HepG2 (cell line): Measurements from ENCODE around the gene AMBRA1. TPM values are rescaled to one million over a fixed set of nuclear protein-coding genes. Genes with fewer than 3 reads are reported as not detected.

Experiments used
- ATAC-seq: fragments of 200-7000 bp; cut with Tn5 transposase; 3 replicates; pipeline ENCODE4 v1.9.1; 2020; ENCODE audit warnings: mild to moderate bottlenecking, moderate library complexity
- BruUV-seq: library from RNA; stranded (reverse); fragments of 400-500 nt; replicated peaks from 2 replicates; lab custom pipeline; 2021; lab: Mats Ljungman, UMichigan
- CTCF ChIA-PET: fragments of 300-600 bp; formaldehyde crosslinking; extraction: SDS; loops from one replicate; lab custom pipeline; 2021; ENCODE audit warnings: low total read pairs, inconsistent platforms, low intra/inter-chr PET ratio; lab: Yijun Ruan, JAX
- POLR2A ChIA-PET: fragments of 350-600 bp; sonication (Branson Sonifier 250); formaldehyde crosslinking; loops from one replicate; lab custom pipeline; 2020; ENCODE audit warnings: antibody characterized with exemption, inconsistent platforms; lab: Yijun Ruan, JAX
- DNase-seq: peaks from one replicate; pipeline ENCODE4 v3.0.0-alpha.2; 2015; ENCODE audit warnings: low spot score
- FAIRE-seq: peaks from 3 replicates; lab custom pipeline; 2011; peaks lifted over from hg19 to GRCh38; lab: Jason Lieb, UNC
- H2AFZ ChIP-seq: one replicate; pipeline ENCODE4 v1.6.1; 2011; ENCODE audit warnings: low read length, inconsistent platforms
- H3K27ac ChIP-seq: fragments of 300-600 bp; 3 replicates; pipeline ENCODE4 v1.8.0; 2011; ENCODE audit warnings: mixed run types, mild to moderate bottlenecking, mixed read lengths, low read length, inconsistent platforms; ENCODE audit not compliant: insufficient read depth; ENCODE audit errors: extremely low read length
- H3K27me3 ChIP-seq, 2 experiments: fragments of 200-600 bp in 1 of 2; 2 replicates in 1 of 2; 3 replicates in 1 of 2; pipeline versions ENCODE4 v1.6.0 to v1.8.0; 2011; ENCODE audit warnings: low read length in 2 of 2, mild to moderate bottlenecking in 2 of 2, moderate library complexity in 2 of 2, inconsistent platforms in 1 of 2; ENCODE audit not compliant: insufficient read depth in 2 of 2, control insufficient read depth in 1 of 2
- H3K36me3 ChIP-seq, 2 experiments: fragments of 200-600 bp in 1 of 2; replicated peaks in 1 of 2; 2 replicates in 1 of 2; 3 replicates in 1 of 2; pipeline versions ENCODE4 v1.5.1 to v1.8.0; 2011; ENCODE audit warnings: low read length in 2 of 2, inconsistent platforms in 1 of 2; ENCODE audit not compliant: insufficient read depth in 2 of 2, control insufficient read depth in 1 of 2
- H3K4me1 ChIP-seq: 2 replicates; pipeline ENCODE4 v1.5.1; 2012; ENCODE audit warnings: low read length, inconsistent platforms; ENCODE audit not compliant: insufficient read depth
- H3K4me2 ChIP-seq: 2 replicates; pipeline ENCODE4 v1.6.0; 2011; ENCODE audit warnings: low read depth, low read length, inconsistent platforms
- H3K4me3 ChIP-seq, 3 experiments: fragments of 200-600 bp in 1 of 3; sonication (generic), shearing (Covaris generic) in 1 of 3; replicated peaks in 1 of 3; 2 replicates each; pipeline ENCODE4 v1.5.1; 2011 to 2016; ENCODE audit warnings: low read length in 3 of 3, inconsistent platforms in 2 of 3, low read depth in 2 of 3, mild to moderate bottlenecking in 2 of 3, control low read depth in 1 of 3, mixed read lengths in 1 of 3; ENCODE audit not compliant: insufficient read depth in 1 of 3
- H3K79me2 ChIP-seq: one replicate; pipeline ENCODE4 v1.6.1; 2011; ENCODE audit warnings: low read length, inconsistent platforms; ENCODE audit not compliant: insufficient read depth
- H3K9ac ChIP-seq: 2 replicates; pipeline ENCODE4 v1.6.0; 2011; ENCODE audit warnings: mild to moderate bottlenecking, low read depth, low read length, inconsistent platforms; ENCODE audit not compliant: insufficient read depth
- H3K9me3 ChIP-seq: 2 replicates; pipeline ENCODE4 v1.5.1; 2012; ENCODE audit warnings: mild to moderate bottlenecking, low read length
- H4K20me1 ChIP-seq: 2 replicates; pipeline ENCODE4 v1.6.0; 2011; ENCODE audit warnings: inconsistent platforms, mild to moderate bottlenecking, low read length, moderate library complexity; ENCODE audit not compliant: insufficient read depth
- ERF ChIP-seq: IDR thresholded peaks from 2 replicates; pipeline ENCODE4 v1.6.1; 2018; ENCODE audit warnings: missing biosample characterization, missing genetic modification reagents
- GLI4 ChIP-seq: sonication (generic); formaldehyde crosslinking; IDR thresholded peaks from 2 replicates; pipeline ENCODE4 v1.5.1; 2020; ENCODE audit warnings: missing genetic modification reagents, mild to moderate bottlenecking, moderate library complexity, borderline replicate concordance
- MEF2D ChIP-seq: sonication (generic); formaldehyde crosslinking; IDR thresholded peaks from 2 replicates; pipeline ENCODE4 v1.5.1; 2020; ENCODE audit warnings: mild to moderate bottlenecking, missing genetic modification reagents
- NFYC ChIP-seq: IDR thresholded peaks from 2 replicates; pipeline ENCODE4 v1.6.1; 2016; ENCODE audit warnings: missing genetic modification reagents, missing compliant biosample characterization
- REPIN1 ChIP-seq: sonication (generic); formaldehyde crosslinking; IDR thresholded peaks from 2 replicates; pipeline ENCODE4 v1.8.0; 2022; ENCODE audit warnings: missing genetic modification reagents, low read depth, mild to moderate bottlenecking, borderline replicate concordance
- RXRA ChIP-seq: sonication (generic); formaldehyde crosslinking; IDR thresholded peaks from 2 replicates; pipeline ENCODE4 v1.5.1; 2020; ENCODE audit warnings: missing genetic modification reagents
- TOPORS ChIP-seq: sonication (generic); formaldehyde crosslinking; IDR thresholded peaks from 2 replicates; pipeline ENCODE4 v1.8.0; 2023; ENCODE audit warnings: mild to moderate bottlenecking, missing genetic modification reagents
- ZFX ChIP-seq: sonication (generic); formaldehyde crosslinking; IDR thresholded peaks from 2 replicates; pipeline ENCODE4 v1.4.0; 2020; ENCODE audit warnings: mild to moderate bottlenecking, low read depth, missing genetic modification reagents, moderate library complexity
- ZNF20 ChIP-seq: sonication (generic); formaldehyde crosslinking; IDR thresholded peaks from 2 replicates; pipeline ENCODE4 v1.4.0; 2020; ENCODE audit warnings: mild to moderate bottlenecking, moderate library complexity, missing genetic modification reagents
- ZNF382 ChIP-seq: sonication (generic); formaldehyde crosslinking; IDR thresholded peaks from 2 replicates; pipeline ENCODE4 v1.5.0; 2020; ENCODE audit warnings: missing genetic modification reagents, mild to moderate bottlenecking, borderline replicate concordance
- ZNF547 ChIP-seq: sonication (generic); formaldehyde crosslinking; IDR thresholded peaks from 2 replicates; pipeline ENCODE4 v1.5.1; 2020; ENCODE audit warnings: mild to moderate bottlenecking, missing genetic modification reagents
- ZSCAN9 ChIP-seq: IDR thresholded peaks from 2 replicates; pipeline ENCODE4 v1.6.1; 2016; ENCODE audit warnings: borderline replicate concordance
- WGBS: methylation state at CpG from one replicate; pipeline ENCODE4 v1.1.6; 2017; ENCODE audit warnings: low lambda C conversion rate; 5-methylcytosine and 5-hydroxymethylcytosine counted together
- in situ Hi-C: cut with HindIII; loops from 2 replicates; pipeline ENCODE4 v1.10.0; 2017; ENCODE audit warnings: low pct_unique_long_range_greater_than_20kb; ENCODE audit not compliant: extremely low pct_ligation_motif_present
- intact Hi-C: fragments of 100-400 bp; cut with micrococcal nuclease; formaldehyde crosslinking; loops from one replicate; pipeline ENCODE4 v1.10.0; 2022; ENCODE audit not compliant: unreplicated experiment
- polyA plus RNA-seq, 8 experiments: library from polyadenylated mRNA; depleted of rRNA in 3 of 8; stranded (reverse) in 7 of 8; unstranded in 1 of 8; fragments of >200 nt; fragmentation: Illumina TruSeq in 4 of 8; extraction: Trizol in 4 of 8; gene quantifications; 2 replicates each; pipeline versions ENCODE4 v1.2.1 to v1.2.3, GENCODE V29; 2011 to 2016; ENCODE audit warnings: low read depth in 4 of 8, missing spikeins in 1 of 8, mixed read lengths in 1 of 8; ENCODE audit not compliant: insufficient read depth in 1 of 8
- total RNA-seq, 5 experiments: library from RNA; depleted of rRNA; stranded (reverse); fragments of >200 nt; fragmentation: Illumina TruSeq; extraction: Trizol; gene quantifications; 2 replicates each; pipeline ENCODE4 v1.2.3, GENCODE V29; 2016; ENCODE audit warnings: low read depth in 1 of 5
- TF ChIP-seq, protein P1 (sequence below): sonication (generic); formaldehyde crosslinking; IDR thresholded peaks from 2 replicates; pipeline ENCODE4 v1.4.0; 2020; ENCODE audit warnings: missing genetic modification reagents
- TF ChIP-seq, protein P2 (sequence below): sonication (generic); formaldehyde crosslinking; conservative IDR thresholded peaks from 2 replicates; pipeline ENCODE4 v1.8.0; 2022; ENCODE audit warnings: mild to moderate bottlenecking, moderate library complexity, missing genetic modification reagents
- TF ChIP-seq, protein P3 (sequence below): sonication (generic); formaldehyde crosslinking; IDR thresholded peaks from 2 replicates; pipeline ENCODE4 v1.8.1; 2023; ENCODE audit warnings: missing genetic modification reagents, inconsistent platforms, borderline replicate concordance
- TF ChIP-seq, protein P4 (sequence below): sonication (generic); formaldehyde crosslinking; IDR thresholded peaks from 2 replicates; pipeline ENCODE4 v1.8.0; 2022; ENCODE audit warnings: mild to moderate bottlenecking, missing genetic modification reagents

Gene AMBRA1
- total and polyA plus RNA-seq, 2 of the 13 experiments (the other 11 are each of a cell fraction or from before 2014, with no cell fraction given), result 15.7 to 26.0 TPM

DNA sequence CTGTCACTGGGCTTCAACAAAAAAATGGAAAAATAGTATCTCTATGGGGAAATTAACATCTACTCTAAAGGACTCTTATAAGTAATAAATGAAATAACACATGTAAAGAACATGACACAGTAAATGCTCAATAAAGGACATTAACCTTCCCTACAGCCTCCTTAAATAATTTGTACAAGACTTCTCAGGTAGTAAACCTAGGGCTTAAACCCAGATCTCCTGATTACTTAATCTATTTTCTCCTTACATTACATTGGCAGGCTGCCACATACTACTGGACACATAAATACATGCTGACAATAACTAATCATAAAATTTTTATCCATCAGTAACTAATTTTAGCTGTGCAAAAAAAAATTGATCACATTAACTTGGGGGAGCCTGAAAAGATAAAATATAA, 4.9 kb downstream of the AMBRA1 start (continued):
- TF ChIP-seq, protein P1, sequence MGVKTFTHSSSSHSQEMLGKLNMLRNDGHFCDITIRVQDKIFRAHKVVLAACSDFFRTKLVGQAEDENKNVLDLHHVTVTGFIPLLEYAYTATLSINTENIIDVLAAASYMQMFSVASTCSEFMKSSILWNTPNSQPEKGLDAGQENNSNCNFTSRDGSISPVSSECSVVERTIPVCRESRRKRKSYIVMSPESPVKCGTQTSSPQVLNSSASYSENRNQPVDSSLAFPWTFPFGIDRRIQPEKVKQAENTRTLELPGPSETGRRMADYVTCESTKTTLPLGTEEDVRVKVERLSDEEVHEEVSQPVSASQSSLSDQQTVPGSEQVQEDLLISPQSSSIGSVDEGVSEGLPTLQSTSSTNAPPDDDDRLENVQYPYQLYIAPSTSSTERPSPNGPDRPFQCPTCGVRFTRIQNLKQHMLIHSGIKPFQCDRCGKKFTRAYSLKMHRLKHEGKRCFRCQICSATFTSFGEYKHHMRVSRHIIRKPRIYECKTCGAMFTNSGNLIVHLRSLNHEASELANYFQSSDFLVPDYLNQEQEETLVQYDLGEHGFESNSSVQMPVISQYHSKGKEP (CRISPR knock-in tag), result no peak

DNA sequence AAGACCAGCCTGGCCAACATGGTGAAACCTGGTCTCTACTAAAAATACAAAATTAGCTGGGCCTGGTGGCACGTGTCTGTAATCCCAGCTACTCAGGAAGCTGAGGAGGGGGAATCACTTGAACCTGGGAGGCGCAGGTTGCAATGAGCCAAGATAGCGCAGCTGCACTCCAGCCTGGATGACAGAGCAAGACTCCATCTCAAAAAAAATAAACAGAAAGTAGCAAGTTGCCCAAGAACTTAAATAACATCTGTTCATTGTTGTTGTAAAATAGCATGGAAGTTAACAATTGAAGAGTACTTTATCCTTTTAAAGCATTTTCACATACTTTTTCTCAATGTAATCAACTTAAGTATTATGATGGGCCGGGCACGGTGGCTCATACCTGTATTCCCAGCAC, 5.7 kb downstream of the AMBRA1 start:
- H3K4me1 ChIP-seq, result peaks cover 70% of the 10 kb centered on the region
- ChIA-PET POLR2A (interaction anchor here (1.1 kb wide), 1 partner anchor 14 kb away, joined by 3 read pairs; no protein-coding TSS in a partner anchor), CTCF (no interaction called here)
- WGBS, result 92% methylated on average over 5 of the region's 5 CpGs
- peaks cover 0 to under 1% of the 10 kb centered on the region in 2 experiments; a peak in 1 of 5 replicates for H3K27me3 ChIP-seq
- no peak overlapping the region for H3K9ac ChIP-seq
- no peak overlapping the region for H3K4me3 ChIP-seq
- H2AFZ ChIP-seq, result no peak overlapping the region
- H3K27ac ChIP-seq, result no peak overlapping the region
- intact Hi-C loops (no loop called here), in situ Hi-C loops (no loop called here)
- H3K9me3 ChIP-seq, result no peaks in the 10 kb centered on the region
- no peak for FAIRE-seq
- ATAC-seq, result no peak
- DNase-seq, result no peak
- H3K36me3 ChIP-seq, result peaks cover 0 to 6% of the 10 kb centered on the region in 2 experiments; a peak in 1 of 5 replicates
- peaks cover 77% of the 10 kb centered on the region for H3K79me2 ChIP-seq
- peaks cover 29% of the 10 kb centered on the region for H4K20me1 ChIP-seq
- no TSS peak for BruUV-seq
- no peak overlapping the region for H3K4me2 ChIP-seq
- no peak for TF ChIP-seq RXRA (CRISPR knock-in tag)
- TF ChIP-seq MEF2D (CRISPR knock-in tag), result no peak
- TF ChIP-seq, protein P2, sequence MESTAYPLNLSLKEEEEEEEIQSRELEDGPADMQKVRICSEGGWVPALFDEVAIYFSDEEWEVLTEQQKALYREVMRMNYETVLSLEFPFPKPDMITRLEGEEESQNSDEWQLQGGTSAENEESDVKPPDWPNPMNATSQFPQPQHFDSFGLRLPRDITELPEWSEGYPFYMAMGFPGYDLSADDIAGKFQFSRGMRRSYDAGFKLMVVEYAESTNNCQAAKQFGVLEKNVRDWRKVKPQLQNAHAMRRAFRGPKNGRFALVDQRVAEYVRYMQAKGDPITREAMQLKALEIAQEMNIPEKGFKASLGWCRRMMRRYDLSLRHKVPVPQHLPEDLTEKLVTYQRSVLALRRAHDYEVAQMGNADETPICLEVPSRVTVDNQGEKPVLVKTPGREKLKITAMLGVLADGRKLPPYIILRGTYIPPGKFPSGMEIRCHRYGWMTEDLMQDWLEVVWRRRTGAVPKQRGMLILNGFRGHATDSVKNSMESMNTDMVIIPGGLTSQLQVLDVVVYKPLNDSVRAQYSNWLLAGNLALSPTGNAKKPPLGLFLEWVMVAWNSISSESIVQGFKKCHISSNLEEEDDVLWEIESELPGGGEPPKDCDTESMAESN, result no peak
- no peak for TF ChIP-seq NFYC
- no peak for TF ChIP-seq GLI4 (CRISPR knock-in tag)
- no peak for TF ChIP-seq TOPORS (CRISPR knock-in tag)
- no peak for TF ChIP-seq REPIN1 (CRISPR knock-in tag)
- TF ChIP-seq ERF, result no peak
- TF ChIP-seq ZSCAN9, result no peak
- TF ChIP-seq ZFX (CRISPR knock-in tag), result no peak
- TF ChIP-seq ZNF382, result no peak
- TF ChIP-seq ZNF20 (CRISPR knock-in tag), result no peak
- TF ChIP-seq, protein P3, sequence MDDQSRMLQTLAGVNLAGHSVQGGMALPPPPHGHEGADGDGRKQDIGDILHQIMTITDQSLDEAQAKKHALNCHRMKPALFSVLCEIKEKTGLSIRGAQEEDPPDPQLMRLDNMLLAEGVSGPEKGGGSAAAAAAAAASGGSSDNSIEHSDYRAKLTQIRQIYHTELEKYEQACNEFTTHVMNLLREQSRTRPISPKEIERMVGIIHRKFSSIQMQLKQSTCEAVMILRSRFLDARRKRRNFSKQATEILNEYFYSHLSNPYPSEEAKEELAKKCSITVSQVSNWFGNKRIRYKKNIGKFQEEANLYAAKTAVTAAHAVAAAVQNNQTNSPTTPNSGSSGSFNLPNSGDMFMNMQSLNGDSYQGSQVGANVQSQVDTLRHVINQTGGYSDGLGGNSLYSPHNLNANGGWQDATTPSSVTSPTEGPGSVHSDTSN (CRISPR knock-in tag), result no peak
- TF ChIP-seq ZNF547 (CRISPR knock-in tag), result no peak
- TF ChIP-seq, protein P4, sequence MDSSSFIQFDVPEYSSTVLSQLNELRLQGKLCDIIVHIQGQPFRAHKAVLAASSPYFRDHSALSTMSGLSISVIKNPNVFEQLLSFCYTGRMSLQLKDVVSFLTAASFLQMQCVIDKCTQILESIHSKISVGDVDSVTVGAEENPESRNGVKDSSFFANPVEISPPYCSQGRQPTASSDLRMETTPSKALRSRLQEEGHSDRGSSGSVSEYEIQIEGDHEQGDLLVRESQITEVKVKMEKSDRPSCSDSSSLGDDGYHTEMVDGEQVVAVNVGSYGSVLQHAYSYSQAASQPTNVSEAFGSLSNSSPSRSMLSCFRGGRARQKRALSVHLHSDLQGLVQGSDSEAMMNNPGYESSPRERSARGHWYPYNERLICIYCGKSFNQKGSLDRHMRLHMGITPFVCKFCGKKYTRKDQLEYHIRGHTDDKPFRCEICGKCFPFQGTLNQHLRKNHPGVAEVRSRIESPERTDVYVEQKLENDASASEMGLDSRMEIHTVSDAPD (CRISPR knock-in tag), result no peak
